ENCODE measurements around the gene FPGS.

DNA sequence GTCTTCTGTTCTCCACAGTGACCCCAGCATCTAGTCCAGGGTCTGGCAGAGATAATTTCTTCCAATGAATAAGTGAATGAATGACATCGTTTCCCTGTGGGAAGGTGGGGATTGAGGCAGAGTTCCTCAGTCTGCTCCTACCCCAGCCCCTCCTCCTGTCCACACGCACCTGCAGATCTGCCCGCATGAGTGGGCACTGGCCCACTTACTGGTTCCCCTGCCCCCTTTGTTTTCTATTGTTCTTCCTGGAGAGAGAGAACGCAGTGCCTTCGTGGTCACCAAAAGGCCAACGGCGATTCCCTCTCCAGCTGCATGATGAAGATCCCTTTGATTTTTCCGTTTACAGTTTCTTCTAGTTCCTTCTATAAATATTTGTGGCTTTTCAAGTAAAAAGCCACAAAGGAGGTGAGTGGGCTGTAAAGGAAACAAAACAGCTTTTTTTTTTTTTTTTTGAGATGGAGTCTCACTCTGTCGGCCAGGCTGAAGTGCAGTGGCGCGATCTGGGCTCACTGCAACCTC lies 5.8 kb upstream of the FPGS start:
- TF ChIP-seq, protein P1, sequence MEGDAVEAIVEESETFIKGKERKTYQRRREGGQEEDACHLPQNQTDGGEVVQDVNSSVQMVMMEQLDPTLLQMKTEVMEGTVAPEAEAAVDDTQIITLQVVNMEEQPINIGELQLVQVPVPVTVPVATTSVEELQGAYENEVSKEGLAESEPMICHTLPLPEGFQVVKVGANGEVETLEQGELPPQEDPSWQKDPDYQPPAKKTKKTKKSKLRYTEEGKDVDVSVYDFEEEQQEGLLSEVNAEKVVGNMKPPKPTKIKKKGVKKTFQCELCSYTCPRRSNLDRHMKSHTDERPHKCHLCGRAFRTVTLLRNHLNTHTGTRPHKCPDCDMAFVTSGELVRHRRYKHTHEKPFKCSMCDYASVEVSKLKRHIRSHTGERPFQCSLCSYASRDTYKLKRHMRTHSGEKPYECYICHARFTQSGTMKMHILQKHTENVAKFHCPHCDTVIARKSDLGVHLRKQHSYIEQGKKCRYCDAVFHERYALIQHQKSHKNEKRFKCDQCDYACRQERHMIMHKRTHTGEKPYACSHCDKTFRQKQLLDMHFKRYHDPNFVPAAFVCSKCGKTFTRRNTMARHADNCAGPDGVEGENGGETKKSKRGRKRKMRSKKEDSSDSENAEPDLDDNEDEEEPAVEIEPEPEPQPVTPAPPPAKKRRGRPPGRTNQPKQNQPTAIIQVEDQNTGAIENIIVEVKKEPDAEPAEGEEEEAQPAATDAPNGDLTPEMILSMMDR (IDR thresholded peaks at IDR 0.05), result no peak
- TF ChIP-seq POLR2AphosphoS5 (IDR thresholded peaks at IDR 0.05), result no peak
- no peak for TF ChIP-seq POLR2A (IDR thresholded peaks at IDR 0.05)
- no peak for TF ChIP-seq EP300 (IDR thresholded peaks at IDR 0.05)

All from stomach (tissue), 4 donors.